ENCODE measurements around the gene SLC36A1. TPM values are rescaled to one million over a fixed set of nuclear protein-coding genes. Genes with fewer than 3 reads are reported as not detected.

SLC36A1 gene
- polyA plus RNA-seq, 4 donors, result 10.6 to 38.8 (median 25.4) TPM

DNA sequence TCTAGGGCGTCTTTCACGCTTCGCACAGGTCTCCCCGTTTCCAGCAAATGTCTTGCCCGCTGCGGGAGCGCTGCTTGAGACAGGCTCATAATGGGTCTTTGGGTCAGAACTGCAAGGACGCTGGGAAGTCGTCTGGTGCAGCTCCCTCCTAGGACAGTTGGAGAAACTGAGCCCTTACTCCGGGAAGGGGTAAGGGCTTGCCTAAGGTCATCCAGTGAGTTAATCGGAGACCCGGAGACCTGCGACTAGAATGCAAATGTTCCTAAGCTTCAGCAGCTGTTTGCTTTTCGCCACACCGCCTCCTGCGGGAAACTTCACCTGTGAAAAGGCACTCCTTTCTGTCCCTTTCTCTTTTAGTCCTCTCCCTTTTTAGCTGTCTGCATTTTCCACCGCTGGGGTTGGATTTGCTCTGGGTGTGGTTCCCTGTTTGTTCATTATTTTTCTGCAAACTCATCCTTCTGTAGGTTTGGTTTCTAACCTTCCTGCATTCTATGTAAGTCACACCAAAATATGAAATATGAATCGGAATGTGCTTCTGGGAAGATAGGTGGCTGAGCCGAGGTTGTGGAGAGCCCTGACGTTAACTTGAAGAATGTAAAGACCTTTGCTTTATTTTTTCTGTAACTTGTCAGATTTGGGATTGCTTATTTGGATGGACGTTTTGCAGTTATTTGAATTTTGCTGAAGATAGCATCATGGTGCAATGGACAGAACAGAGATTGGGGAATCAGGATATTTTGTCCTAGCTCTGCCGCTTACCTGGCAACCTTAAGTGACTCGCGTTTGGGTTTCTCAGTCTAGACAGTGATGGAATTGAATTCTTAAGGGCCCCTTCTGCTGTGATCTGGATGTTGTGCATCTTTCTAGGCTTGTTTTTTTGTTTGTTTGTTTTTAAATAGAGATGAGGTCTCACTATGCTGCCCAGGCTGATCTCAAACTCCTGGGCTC, 909 bp downstream of the SLC36A1 start:
- Histone ChIP-seq H3K27me3 (ENCODE audit: control insufficient read depth in 3 of 3, insufficient read depth in 3 of 3, low read length in 3 of 3) (no peaks in the 10 kb centered on the region), H3K9me3 (ENCODE audit: control insufficient read depth in 2 of 2, insufficient read depth in 1 of 2, low read depth in 1 of 2, low read length in 1 of 2) (no peaks in the 10 kb centered on the region), H3K36me3 (ENCODE audit: control insufficient read depth in 3 of 3, insufficient read depth in 2 of 3, low read depth in 1 of 3, low read length in 3 of 3) (no peaks in the 10 kb centered on the region), H3K4me1 (ENCODE audit: control insufficient read depth in 3 of 3, insufficient read depth in 2 of 3, low read depth in 1 of 3, low read length in 2 of 3) (peaks cover 2 to 37% (median 6%) of the 10 kb centered on the region in 3 donors), H3K27ac (ENCODE audit: low read depth in 1 of 3, low read length in 2 of 3) (peak overlapping the region; percentile 20 to 55 (median 38)), H3K4me3 (ENCODE audit: low read depth in 1 of 3, low read length in 3 of 3) (peak overlapping the region; percentile 51 to 77 (median 71))
- 4 to 11% (median 9%) methylated on average over 22 to 24 of the region's 24 CpGs for WGBS, 3 donors
- DNase-seq, result peak; percentile 64 to 65
- FAIRE-seq, result no peak

- Histone ChIP-seq H3K27ac (ENCODE audit: low read depth in 1 of 3, low read length in 2 of 3) (peak overlapping the region in 1 of 3 donors; percentile 29), H3K27me3 (ENCODE audit: control insufficient read depth in 3 of 3, insufficient read depth in 3 of 3, low read length in 3 of 3) (no peaks in the 10 kb centered on the region), H3K4me1 (ENCODE audit: control insufficient read depth in 3 of 3, insufficient read depth in 2 of 3, low read depth in 1 of 3, low read length in 2 of 3) (peaks cover 2 to 44% (median 6%) of the 10 kb centered on the region in 3 donors), H3K36me3 (ENCODE audit: control insufficient read depth in 3 of 3, insufficient read depth in 2 of 3, low read depth in 1 of 3, low read length in 3 of 3) (no peaks in the 10 kb centered on the region), H3K4me3 (ENCODE audit: low read depth in 1 of 3, low read length in 3 of 3) (peak overlapping the region in 2 of 3 donors; percentile 71 to 77), H3K9me3 (ENCODE audit: control insufficient read depth in 2 of 2, insufficient read depth in 1 of 2, low read depth in 1 of 2, low read length in 1 of 2) (no peaks in the 10 kb centered on the region)
- 13 to 50% (median 47%) methylated on average over 7 of the region's 7 CpGs for WGBS, 3 donors
- peak in 1 of 2 donors; percentile 35 for DNase-seq
- no peak for FAIRE-seq
These were observed 1.9 kb downstream of the SLC36A1 start for GRCh38 chr5:151449297-151449696.

- H3K36me3 ChIP-seq (ENCODE audit: control insufficient read depth in 3 of 3, insufficient read depth in 2 of 3, low read depth in 1 of 3, low read length in 3 of 3), result no peaks in the 10 kb centered on the region
- DNase-seq (no peak), FAIRE-seq (no peak)
- 94 to 99% (median 97%) methylated on average over 5 of the region's 5 CpGs for WGBS, 3 donors
- peak overlapping the region in 2 of 3 donors; percentile 71 to 77 for H3K4me3 ChIP-seq (ENCODE audit: low read depth in 1 of 3, low read length in 3 of 3)
- no peak overlapping the region for H3K27ac ChIP-seq (ENCODE audit: low read depth in 1 of 3, low read length in 2 of 3)
- H3K27me3 ChIP-seq (ENCODE audit: control insufficient read depth in 3 of 3, insufficient read depth in 3 of 3, low read length in 3 of 3), result no peaks in the 10 kb centered on the region
- H3K4me1 ChIP-seq (ENCODE audit: control insufficient read depth in 3 of 3, insufficient read depth in 2 of 3, low read depth in 1 of 3, low read length in 2 of 3), result peaks cover 2 to 48% (median 7%) of the 10 kb centered on the region in 3 donors
- no peaks in the 10 kb centered on the region for H3K9me3 ChIP-seq (ENCODE audit: control insufficient read depth in 2 of 2, insufficient read depth in 1 of 2, low read depth in 1 of 2, low read length in 1 of 2)
These were observed 2.4 kb downstream of the SLC36A1 start for GRCh38 chr5:151449839-151450238.

- FAIRE-seq, result no peak
- Histone ChIP-seq H3K4me3 (ENCODE audit: low read depth in 1 of 3, low read length in 3 of 3) (peak overlapping the region in 1 of 3 donors; percentile 12), H3K27me3 (ENCODE audit: control insufficient read depth in 3 of 3, insufficient read depth in 3 of 3, low read length in 3 of 3) (no peaks in the 10 kb centered on the region), H3K27ac (ENCODE audit: low read depth in 1 of 3, low read length in 2 of 3) (peak overlapping the region; percentile 39 to 64 (median 56)), H3K36me3 (ENCODE audit: control insufficient read depth in 3 of 3, insufficient read depth in 2 of 3, low read depth in 1 of 3, low read length in 3 of 3) (no peaks in the 10 kb centered on the region), H3K4me1 (ENCODE audit: control insufficient read depth in 3 of 3, insufficient read depth in 2 of 3, low read depth in 1 of 3, low read length in 2 of 3) (peaks cover 5 to 51% (median 9%) of the 10 kb centered on the region in 3 donors), H3K9me3 (ENCODE audit: control insufficient read depth in 2 of 2, insufficient read depth in 1 of 2, low read depth in 1 of 2, low read length in 1 of 2) (no peaks in the 10 kb centered on the region)
- WGBS, 3 donors, result 17 to 72% (median 40%) methylated on average over 3 of the region's 3 CpGs
- peak; percentile 83 to 91 for DNase-seq
These were observed 3.2 kb downstream of the SLC36A1 start for GRCh38 chr5:151450605-151451004.

GRCh38 chr5:151451626-151452520, 4.5 kb downstream of the SLC36A1 start:
- DNase-seq (peak; percentile 28 to 49), FAIRE-seq (no peak)
- peak overlapping the region in 2 of 3 donors; percentile 64 to 65 for H3K27ac ChIP-seq (ENCODE audit: low read depth in 1 of 3, low read length in 2 of 3)
- no peaks in the 10 kb centered on the region for H3K36me3 ChIP-seq (ENCODE audit: control insufficient read depth in 3 of 3, insufficient read depth in 2 of 3, low read depth in 1 of 3, low read length in 3 of 3)
- H3K4me1 ChIP-seq (ENCODE audit: control insufficient read depth in 3 of 3, insufficient read depth in 2 of 3, low read depth in 1 of 3, low read length in 2 of 3), result peaks cover 6 to 64% (median 9%) of the 10 kb centered on the region in 3 donors
- no peak overlapping the region for H3K4me3 ChIP-seq (ENCODE audit: low read depth in 1 of 3, low read length in 3 of 3)
- H3K9me3 ChIP-seq (ENCODE audit: control insufficient read depth in 2 of 2, insufficient read depth in 1 of 2, low read depth in 1 of 2, low read length in 1 of 2), result no peaks in the 10 kb centered on the region
- no peaks in the 10 kb centered on the region for H3K27me3 ChIP-seq (ENCODE audit: control insufficient read depth in 3 of 3, insufficient read depth in 3 of 3, low read length in 3 of 3)
- WGBS, 3 donors, result 19 to 56% (median 42%) methylated on average over 8 of the region's 8 CpGs

GRCh38 chr5:151454166-151454565, 6.8 kb downstream of the SLC36A1 start:
- DNase-seq, result peak; percentile 74 to 91
- Histone ChIP-seq H3K4me3 (ENCODE audit: low read depth in 1 of 3, low read length in 3 of 3) (no peak overlapping the region), H3K27ac (ENCODE audit: low read depth in 1 of 3, low read length in 2 of 3) (peak overlapping the region in 2 of 3 donors; percentile 8 to 68), H3K9me3 (ENCODE audit: control insufficient read depth in 2 of 2, insufficient read depth in 1 of 2, low read depth in 1 of 2, low read length in 1 of 2) (no peaks in the 10 kb centered on the region), H3K27me3 (ENCODE audit: control insufficient read depth in 3 of 3, insufficient read depth in 3 of 3, low read length in 3 of 3) (no peaks in the 10 kb centered on the region), H3K4me1 (ENCODE audit: control insufficient read depth in 3 of 3, insufficient read depth in 2 of 3, low read depth in 1 of 3, low read length in 2 of 3) (peaks cover 9 to 79% (median 12%) of the 10 kb centered on the region in 3 donors), H3K36me3 (ENCODE audit: control insufficient read depth in 3 of 3, insufficient read depth in 2 of 3, low read depth in 1 of 3, low read length in 3 of 3) (peaks cover 0 to 6% (median 0%) of the 10 kb centered on the region in 3 donors)
- WGBS, 3 donors, result 24 to 68% (median 45%) methylated on average over 2 of the region's 2 CpGs
- no peak for FAIRE-seq

- peak overlapping the region in 1 of 3 donors; percentile 36 for H3K27ac ChIP-seq (ENCODE audit: low read depth in 1 of 3, low read length in 2 of 3)
- DNase-seq, result no peak
- no peaks in the 10 kb centered on the region for H3K27me3 ChIP-seq (ENCODE audit: control insufficient read depth in 3 of 3, insufficient read depth in 3 of 3, low read length in 3 of 3)
- no peak overlapping the region for H3K4me3 ChIP-seq (ENCODE audit: low read depth in 1 of 3, low read length in 3 of 3)
- 78 to 95% (median 79%) methylated on average over 3 of the region's 3 CpGs for WGBS, 3 donors
- no peak for FAIRE-seq
- peaks cover 8 to 77% (median 13%) of the 10 kb centered on the region in 3 donors for H3K4me1 ChIP-seq (ENCODE audit: control insufficient read depth in 3 of 3, insufficient read depth in 2 of 3, low read depth in 1 of 3, low read length in 2 of 3)
- H3K36me3 ChIP-seq (ENCODE audit: control insufficient read depth in 3 of 3, insufficient read depth in 2 of 3, low read depth in 1 of 3, low read length in 3 of 3), result peaks cover 0 to 9% (median 0%) of the 10 kb centered on the region in 3 donors
- no peaks in the 10 kb centered on the region for H3K9me3 ChIP-seq (ENCODE audit: control insufficient read depth in 2 of 2, insufficient read depth in 1 of 2, low read depth in 1 of 2, low read length in 1 of 2)
These were observed 7.5 kb downstream of the SLC36A1 start for GRCh38 chr5:151454889-151455288.
